ENCODE results near the gene HIRA. TPM values are rescaled to one million over a fixed set of nuclear protein-coding genes. Genes with fewer than 3 reads are reported as not detected.

The HIRA gene
- total RNA-seq, 1 donor from 2014 or later: 23.3 TPM

GRCh38 chr22:19434829-19435580 lies 3.5 kb upstream of the HIRA start:
- no peak overlapping the region for H3K4me3 ChIP-seq
- H3K27ac ChIP-seq: no peak overlapping the region
- DNase-seq: no peak
- ATAC-seq: no peak
- intact Hi-C loops (cut with DNase I): no loop called here
- H3K27me3 ChIP-seq: no peaks in the 10 kb centered on the region
- H3K9me3 ChIP-seq: no peaks in the 10 kb centered on the region
- TF ChIP-seq, protein P1, sequence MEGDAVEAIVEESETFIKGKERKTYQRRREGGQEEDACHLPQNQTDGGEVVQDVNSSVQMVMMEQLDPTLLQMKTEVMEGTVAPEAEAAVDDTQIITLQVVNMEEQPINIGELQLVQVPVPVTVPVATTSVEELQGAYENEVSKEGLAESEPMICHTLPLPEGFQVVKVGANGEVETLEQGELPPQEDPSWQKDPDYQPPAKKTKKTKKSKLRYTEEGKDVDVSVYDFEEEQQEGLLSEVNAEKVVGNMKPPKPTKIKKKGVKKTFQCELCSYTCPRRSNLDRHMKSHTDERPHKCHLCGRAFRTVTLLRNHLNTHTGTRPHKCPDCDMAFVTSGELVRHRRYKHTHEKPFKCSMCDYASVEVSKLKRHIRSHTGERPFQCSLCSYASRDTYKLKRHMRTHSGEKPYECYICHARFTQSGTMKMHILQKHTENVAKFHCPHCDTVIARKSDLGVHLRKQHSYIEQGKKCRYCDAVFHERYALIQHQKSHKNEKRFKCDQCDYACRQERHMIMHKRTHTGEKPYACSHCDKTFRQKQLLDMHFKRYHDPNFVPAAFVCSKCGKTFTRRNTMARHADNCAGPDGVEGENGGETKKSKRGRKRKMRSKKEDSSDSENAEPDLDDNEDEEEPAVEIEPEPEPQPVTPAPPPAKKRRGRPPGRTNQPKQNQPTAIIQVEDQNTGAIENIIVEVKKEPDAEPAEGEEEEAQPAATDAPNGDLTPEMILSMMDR (IDR thresholded peaks at IDR 0.05): no peak
- peaks cover 15% of the 10 kb centered on the region for H3K4me1 ChIP-seq
- peaks cover 28% of the 10 kb centered on the region for H3K36me3 ChIP-seq

- Histone ChIP-seq H3K27me3 (no peaks in the 10 kb centered on the region), H3K36me3 (peaks cover 28% of the 10 kb centered on the region), H3K9me3 (no peaks in the 10 kb centered on the region), H3K27ac (no peak overlapping the region), H3K4me3 (no peak overlapping the region), H3K4me1 (peaks cover 21% of the 10 kb centered on the region)
- TF ChIP-seq, protein P1 (IDR thresholded peaks at IDR 0.05): no peak
- ATAC-seq: no peak
- DNase-seq: no peak
- intact Hi-C loops (cut with DNase I): no loop called here
Observed at GRCh38 chr22:19434401-19434800, 2.9 kb upstream of the HIRA start.

DNA sequence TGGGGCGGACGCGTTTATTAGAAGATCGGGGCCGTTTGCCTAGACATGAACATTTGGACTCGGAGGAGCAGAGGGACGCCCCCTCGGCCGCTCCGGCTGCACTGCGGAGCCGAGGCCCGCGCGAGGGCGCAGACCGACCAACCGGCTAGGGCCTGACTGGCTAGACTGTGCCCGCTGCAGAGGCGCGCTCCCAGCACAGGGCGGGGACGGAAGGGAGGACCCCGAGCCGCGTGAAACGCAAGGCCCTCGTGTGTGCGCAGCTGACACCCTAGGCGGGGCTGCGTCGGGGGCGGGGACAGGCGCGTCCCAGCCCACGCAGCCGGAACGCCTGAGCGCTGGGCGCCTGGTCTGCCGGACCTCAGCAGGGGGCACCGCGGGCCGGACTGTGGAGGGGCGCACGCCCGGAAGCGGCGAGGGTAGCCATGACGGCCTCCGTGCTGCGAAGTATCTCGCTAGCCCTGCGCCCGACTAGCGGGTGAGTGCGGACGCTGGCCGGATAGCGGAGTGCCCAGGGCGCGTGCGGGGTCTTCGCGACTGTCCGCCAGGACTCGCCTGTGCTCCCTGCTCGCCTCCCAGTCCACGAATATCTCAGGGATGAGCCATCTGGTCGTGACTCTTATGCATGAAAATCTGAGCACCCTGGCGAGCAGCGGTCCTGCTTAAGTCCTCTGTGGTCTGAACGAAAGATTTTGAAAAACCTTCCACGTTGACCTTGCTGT lies 759 bp upstream of the HIRA start, which contains the start of gene MRPL40:
MRPL40 (plus strand) TSS at position 413 of the 719 bp plus-strand sequence; CDS start at position 423, 10 bp downstream.
- DNase-seq (peak; percentile 98), ATAC-seq (peak; percentile 97)
- H3K4me3 ChIP-seq: peak within 1 kb of the TSS; percentile 97
- peaks cover 28% of the 10 kb centered on the region for H3K36me3 ChIP-seq
- H3K4me1 ChIP-seq: peaks cover 32% of the 10 kb centered on the region
- TF ChIP-seq, protein P1 (IDR thresholded peaks at IDR 0.05): no peak
- H3K27me3 ChIP-seq: no peaks in the 10 kb centered on the region
- H3K27ac ChIP-seq: peak within 1 kb of the TSS; percentile 99
- no peaks in the 10 kb centered on the region for H3K9me3 ChIP-seq
- intact Hi-C loops (cut with DNase I): no loop called here

DNA sequence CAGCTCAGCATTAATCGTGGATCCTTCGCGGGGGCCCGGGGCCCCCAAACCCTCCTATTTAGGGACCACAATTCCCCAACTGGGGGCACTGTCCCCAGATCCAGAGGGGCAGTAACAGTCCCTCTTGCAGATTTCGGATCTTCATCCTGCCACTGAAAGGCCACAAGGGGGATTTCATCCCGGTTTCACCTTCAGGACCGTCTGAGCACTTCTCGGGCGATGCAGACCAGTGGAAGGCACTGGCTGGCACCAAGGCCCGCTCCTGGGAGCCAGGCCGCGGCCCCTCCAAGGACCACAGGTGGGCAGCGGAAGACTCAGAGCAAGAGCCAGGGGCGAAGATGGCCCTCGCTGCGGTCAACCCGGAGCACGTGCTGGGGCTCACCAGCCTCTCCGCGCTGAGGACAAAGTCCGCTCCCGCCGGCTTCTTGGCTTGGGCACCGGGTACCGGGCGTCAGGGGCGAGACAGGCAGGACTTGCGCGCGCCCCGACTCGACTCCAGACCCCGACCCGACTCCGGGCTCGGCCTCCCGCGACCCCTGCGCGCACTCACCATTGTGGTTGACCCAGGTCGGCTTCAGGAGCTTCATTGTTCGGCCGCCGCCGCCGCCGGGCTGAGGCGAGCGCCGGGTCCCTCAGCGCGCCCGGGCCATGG lies 517 bp downstream of the HIRA start:
- DNase-seq: peak; percentile 70
- ATAC-seq: no peak
- intact Hi-C loops (cut with DNase I): no loop called here
- Histone ChIP-seq H3K4me3 (peak overlapping the region; percentile 97), H3K27ac (peak overlapping the region; percentile 78), H3K9me3 (no peaks in the 10 kb centered on the region), H3K36me3 (peaks cover 16% of the 10 kb centered on the region), H3K4me1 (peaks cover 32% of the 10 kb centered on the region), H3K27me3 (no peaks in the 10 kb centered on the region)
- TF ChIP-seq, protein P1 (IDR thresholded peaks at IDR 0.05): no peak

DNA sequence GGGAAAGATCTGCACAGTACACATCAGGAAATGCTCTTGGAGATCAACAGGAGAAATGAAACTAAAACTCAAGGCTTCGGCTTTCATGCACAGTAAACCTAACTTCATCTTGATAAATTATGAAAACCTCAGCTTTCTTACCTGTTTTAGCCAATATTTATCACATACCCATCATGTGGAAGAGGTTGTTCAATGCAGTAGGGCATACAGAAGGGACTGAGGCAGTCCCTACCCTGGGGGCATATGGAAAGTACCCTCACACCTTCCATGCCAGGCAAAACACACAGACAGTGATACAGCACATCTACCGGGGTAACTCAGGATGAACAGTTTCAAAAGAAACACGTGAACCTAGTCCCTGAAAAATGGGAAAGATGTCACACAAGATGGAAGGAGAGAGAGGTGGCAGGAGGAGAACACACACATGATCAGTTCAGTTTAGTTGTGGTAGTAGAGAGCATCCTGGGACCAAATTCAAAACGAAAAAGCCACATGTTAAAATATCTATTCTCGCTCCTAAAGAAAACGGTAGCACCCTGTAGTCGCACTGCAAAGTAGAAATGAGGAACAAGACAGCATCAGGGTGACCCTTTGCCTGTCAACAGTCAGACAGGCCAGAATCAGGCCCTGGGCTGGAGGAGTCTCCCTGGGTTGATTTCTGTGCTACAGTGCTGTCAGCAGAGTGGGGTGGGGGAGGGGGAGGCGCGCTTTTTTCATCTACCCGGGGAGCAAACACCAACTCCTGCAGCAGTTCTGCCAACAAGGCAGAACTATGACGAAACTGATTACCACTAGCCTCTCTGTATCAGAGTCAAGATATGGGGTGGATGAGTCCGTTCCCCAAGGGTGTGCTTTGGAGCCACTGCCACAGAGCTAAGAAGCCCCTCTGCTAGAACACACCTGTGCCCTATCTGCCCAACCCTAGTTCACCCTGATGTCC lies 1.3 kb downstream of the HIRA start:
- Histone ChIP-seq H3K4me1 (peaks cover 32% of the 10 kb centered on the region), H3K27ac (peak overlapping the region; percentile 78), H3K9me3 (no peaks in the 10 kb centered on the region), H3K4me3 (peak overlapping the region; percentile 97), H3K27me3 (no peaks in the 10 kb centered on the region), H3K36me3 (peaks cover 8% of the 10 kb centered on the region)
- TF ChIP-seq, protein P1 (IDR thresholded peaks at IDR 0.05): no peak
- ATAC-seq (no peak), DNase-seq (peak; percentile 68)
- intact Hi-C loops (cut with DNase I): no loop called here
